ENCODE measurements around the gene CDC34.

Gene CDC34

GRCh38 chr19:554817-555216 lies 23.3 kb downstream of the CDC34 start:
- no peak overlapping the region for H3K4me3 ChIP-seq (ENCODE audit: insufficient read depth, low read length, poor library complexity, severe bottlenecking)
- H3K9me3 ChIP-seq (ENCODE audit: insufficient read depth, low read length) = no peaks in the 10 kb centered on the region
- no peaks in the 10 kb centered on the region for H3K36me3 ChIP-seq (ENCODE audit: low read length)
- H4K20me1 ChIP-seq (ENCODE audit: low read depth, low read length) = no peaks in the 10 kb centered on the region
- no peaks in the 10 kb centered on the region for H3K27me3 ChIP-seq (ENCODE audit: low read length)
- no peaks in the 10 kb centered on the region for H3K79me2 ChIP-seq (ENCODE audit: insufficient read depth, low read length)
- no peak overlapping the region for H3K9ac ChIP-seq (ENCODE audit: low read length)
- H3K9me2 ChIP-seq (replicated peaks; ENCODE audit: insufficient read depth, low read length) = no peaks in the 10 kb centered on the region
- no peaks in the 10 kb centered on the region for H3F3A ChIP-seq (ENCODE audit: insufficient read depth)
- no peak overlapping the region for H2AFZ ChIP-seq (ENCODE audit: low read depth, low read length, severe bottlenecking)
- no peak overlapping the region for H3K27ac ChIP-seq (ENCODE audit: low read depth, low read length)
- no peak overlapping the region for H3K4me2 ChIP-seq (ENCODE audit: low read depth, low read length, poor library complexity, severe bottlenecking)
- TF ChIP-seq CTCF (IDR thresholded peaks at IDR 0.05; ENCODE audit: insufficient read depth, low read length, poor library complexity, severe bottlenecking) (no peak), EZH2phosphoT487 (conservative IDR thresholded peaks at IDR 0.05; ENCODE audit: low read length) (no peak)

- no peaks in the 10 kb centered on the region for H3K27me3 ChIP-seq (ENCODE audit: low read length)
- H3K4me2 ChIP-seq (ENCODE audit: low read depth, low read length, poor library complexity, severe bottlenecking) = no peak overlapping the region
- no peaks in the 10 kb centered on the region for H4K20me1 ChIP-seq (ENCODE audit: low read depth, low read length)
- no peak overlapping the region for H3K27ac ChIP-seq (ENCODE audit: low read depth, low read length)
- H3K9me3 ChIP-seq (ENCODE audit: insufficient read depth, low read length) = no peaks in the 10 kb centered on the region
- no peak overlapping the region for H2AFZ ChIP-seq (ENCODE audit: low read depth, low read length, severe bottlenecking)
- no peaks in the 10 kb centered on the region for H3F3A ChIP-seq (ENCODE audit: insufficient read depth)
- H3K36me3 ChIP-seq (ENCODE audit: low read length) = no peaks in the 10 kb centered on the region
- no peaks in the 10 kb centered on the region for H3K79me2 ChIP-seq (ENCODE audit: insufficient read depth, low read length)
- no peak overlapping the region for H3K9ac ChIP-seq (ENCODE audit: low read length)
- no peak for TF ChIP-seq CTCF (IDR thresholded peaks at IDR 0.05; ENCODE audit: insufficient read depth, low read length, poor library complexity, severe bottlenecking)
- no peak for TF ChIP-seq EZH2phosphoT487 (conservative IDR thresholded peaks at IDR 0.05; ENCODE audit: low read length)
- no peak overlapping the region for H3K4me3 ChIP-seq (ENCODE audit: insufficient read depth, low read length, poor library complexity, severe bottlenecking)
- H3K9me2 ChIP-seq (replicated peaks; ENCODE audit: insufficient read depth, low read length) = no peaks in the 10 kb centered on the region
Measured at GRCh38 chr19:555474-555808, 23.9 kb downstream of the CDC34 start.

- no peaks in the 10 kb centered on the region for H3K27me3 ChIP-seq (ENCODE audit: low read length)
- H3K9ac ChIP-seq (ENCODE audit: low read length) = no peak overlapping the region
- no peak overlapping the region for H3K27ac ChIP-seq (ENCODE audit: low read depth, low read length)
- no peak for TF ChIP-seq EZH2phosphoT487 (conservative IDR thresholded peaks at IDR 0.05; ENCODE audit: low read length)
- no peak for TF ChIP-seq CTCF (IDR thresholded peaks at IDR 0.05; ENCODE audit: insufficient read depth, low read length, poor library complexity, severe bottlenecking)
- H3K36me3 ChIP-seq (ENCODE audit: low read length) = no peaks in the 10 kb centered on the region
- no peaks in the 10 kb centered on the region for H3K9me3 ChIP-seq (ENCODE audit: insufficient read depth, low read length)
- H3K79me2 ChIP-seq (ENCODE audit: insufficient read depth, low read length) = no peaks in the 10 kb centered on the region
- H2AFZ ChIP-seq (ENCODE audit: low read depth, low read length, severe bottlenecking) = no peak overlapping the region
- no peak overlapping the region for H3K4me2 ChIP-seq (ENCODE audit: low read depth, low read length, poor library complexity, severe bottlenecking)
- no peaks in the 10 kb centered on the region for H4K20me1 ChIP-seq (ENCODE audit: low read depth, low read length)
- no peak overlapping the region for H3K4me3 ChIP-seq (ENCODE audit: insufficient read depth, low read length, poor library complexity, severe bottlenecking)
- H3K9me2 ChIP-seq (replicated peaks; ENCODE audit: insufficient read depth, low read length) = no peaks in the 10 kb centered on the region
- no peaks in the 10 kb centered on the region for H3F3A ChIP-seq (ENCODE audit: insufficient read depth)
Measured at GRCh38 chr19:556611-557382, 25.2 kb downstream of the CDC34 start.
